PC-3 (cell line): ENCODE measurements around the gene RASSF5.

Experiments used
- CTCF ChIP-seq: fragments of 300-600 bp; sonication (generic); conservative IDR thresholded peaks from 2 replicates; pipeline ENCODE4 v1.5.1; 2017; ENCODE audit warnings: antibody characterized with exemption, low read depth, mild to moderate bottlenecking, low read length
- EZH2 ChIP-seq: fragments of 300-600 bp; sonication (generic); IDR thresholded peaks from one replicate; pipeline ENCODE4 v1.6.1; 2017; ENCODE audit warnings: antibody characterized with exemption, mild to moderate bottlenecking, low read length; ENCODE audit not compliant: unreplicated experiment

GRCh38 chr1:206508130-206508889 lies 979 bp downstream of the RASSF5 start:
- no peak for TF ChIP-seq EZH2
- no peak for TF ChIP-seq CTCF
